Lower lobe of right lung (tissue), 2 donors: ENCODE measurements around the gene CAMKK2. TPM values are rescaled to one million over a fixed set of nuclear protein-coding genes. Genes with fewer than 3 reads are reported as not detected.

Experiments
- ATAC-seq, 2 donors: fragments of 200-7000 bp; cut with Tn5 transposase; one replicate each; pipeline ENCODE4 v1.9.1; 2020 to 2022; ENCODE audit warnings: mild to moderate bottlenecking in 2 of 2, moderate library complexity in 2 of 2
- DNase-seq: peaks from one replicate; pipeline ENCODE4 v3.0.0-alpha.2; 2020
- H3K27ac ChIP-seq: fragments of 200-600 bp; one replicate; pipeline ENCODE4 v1.8.0; 2022
- H3K27me3 ChIP-seq: fragments of 200-600 bp; one replicate; pipeline ENCODE4 v1.8.0; 2022; ENCODE audit warnings: low read depth
- H3K36me3 ChIP-seq: fragments of 200-600 bp; one replicate; pipeline ENCODE4 v1.8.0; 2022; ENCODE audit warnings: mild to moderate bottlenecking
- H3K4me1 ChIP-seq: fragments of 200-600 bp; one replicate; pipeline ENCODE4 v1.8.0; 2022
- H3K4me3 ChIP-seq: fragments of 200-600 bp; one replicate; pipeline ENCODE4 v1.8.0; 2022; ENCODE audit warnings: mild to moderate bottlenecking
- H3K9me3 ChIP-seq: fragments of 200-600 bp; one replicate; pipeline ENCODE4 v1.8.0; 2022
- intact Hi-C: fragments of 100-400 bp; cut with DNase I; formaldehyde crosslinking; loops from one replicate; pipeline ENCODE4 v1.11.0; 2022
- long read RNA-seq: library from polyadenylated mRNA; unstranded; transcript quantifications from one replicate; pipeline ENCODE4 v2.0.0, GENCODE V29; 2021
- total RNA-seq: library from RNA; stranded (reverse); fragmentation: NEBNext Ultra II Directional; extraction: Animal tissue kit (Norgen Biotek cat#: 25700); gene quantifications from one replicate; pipeline ENCODE4 v1.2.1, GENCODE V29; 2021
- TF ChIP-seq, protein P1 (sequence below): fragments of 200-600 bp; IDR thresholded peaks from one replicate; pipeline ENCODE4 v1.8.0; 2022; ENCODE audit warnings: antibody characterized with exemption, mild to moderate bottlenecking
- donor health status: DM: no; HTN: yes; CAD: no; lungs with severe emphysema.

CAMKK2 gene
- total RNA-seq, result 40.4 TPM
- long read RNA-seq, transcript CAMKK2-208 (16 exons, 2,006 nt), result major isoform, 20 of 74 reads
- long read RNA-seq, partial matches to known transcripts, result 10 of 74 reads
- long read RNA-seq, other reads (novel, unspliced or antisense), result 41 of 74 reads

DNA sequence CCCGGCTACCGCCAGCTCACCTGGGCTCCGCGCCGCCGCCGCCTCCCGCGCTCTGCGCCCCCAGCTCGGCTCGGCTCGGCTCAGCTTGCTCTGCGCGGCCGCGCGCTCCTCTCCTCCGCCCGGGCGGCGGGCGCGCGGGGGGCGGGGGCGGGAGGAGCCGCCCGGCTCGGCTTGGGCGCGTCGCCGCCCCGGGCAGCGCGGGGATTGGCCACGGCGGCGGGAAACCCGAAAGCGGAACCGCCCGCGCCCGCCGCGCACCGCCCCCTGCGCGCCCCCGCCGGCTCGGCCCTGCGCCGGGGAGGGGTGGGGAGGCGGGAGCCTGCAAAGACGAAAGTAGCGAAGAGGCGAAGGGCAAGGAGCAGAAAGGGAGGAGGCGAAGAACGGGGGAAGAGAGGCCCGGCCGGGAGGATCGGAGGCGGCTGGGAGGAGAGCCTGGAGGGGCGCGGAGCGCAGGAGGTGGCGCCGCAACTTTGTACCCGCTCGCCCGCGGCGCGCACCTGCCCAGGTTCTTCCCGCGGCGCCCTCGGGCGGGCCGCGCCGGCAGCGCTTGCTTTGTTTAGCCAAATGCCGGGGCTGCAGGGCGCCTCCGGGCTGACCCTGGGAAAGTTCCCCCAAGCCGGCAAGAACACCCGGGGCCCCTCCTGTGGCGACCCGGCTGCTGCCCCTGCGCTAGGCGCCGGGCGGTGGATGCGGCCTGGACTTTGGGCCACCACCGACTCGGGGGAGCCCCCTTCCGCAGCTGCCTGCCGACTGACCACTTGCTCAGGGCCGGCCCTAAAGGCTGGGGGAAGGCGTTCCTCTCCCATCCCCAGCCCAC is at the start of gene CAMKK2:
Gene CAMKK2, minus strand, starts transcription at position 92 of the 817 bp plus-strand sequence. CDS start 22,183 bp downstream, outside the sequence.
- peak; percentile 89 for DNase-seq
- Histone ChIP-seq H3K36me3 (peaks cover 7% of the 10 kb centered on the region), H3K27ac (peak within 1 kb of the TSS; percentile 93), H3K4me3 (peak within 1 kb of the TSS; percentile 99), H3K27me3 (no peaks in the 10 kb centered on the region), H3K4me1 (peaks cover 44% of the 10 kb centered on the region), H3K9me3 (no peaks in the 10 kb centered on the region)
- intact Hi-C loops, result no loop called here
- TF ChIP-seq, protein P1, sequence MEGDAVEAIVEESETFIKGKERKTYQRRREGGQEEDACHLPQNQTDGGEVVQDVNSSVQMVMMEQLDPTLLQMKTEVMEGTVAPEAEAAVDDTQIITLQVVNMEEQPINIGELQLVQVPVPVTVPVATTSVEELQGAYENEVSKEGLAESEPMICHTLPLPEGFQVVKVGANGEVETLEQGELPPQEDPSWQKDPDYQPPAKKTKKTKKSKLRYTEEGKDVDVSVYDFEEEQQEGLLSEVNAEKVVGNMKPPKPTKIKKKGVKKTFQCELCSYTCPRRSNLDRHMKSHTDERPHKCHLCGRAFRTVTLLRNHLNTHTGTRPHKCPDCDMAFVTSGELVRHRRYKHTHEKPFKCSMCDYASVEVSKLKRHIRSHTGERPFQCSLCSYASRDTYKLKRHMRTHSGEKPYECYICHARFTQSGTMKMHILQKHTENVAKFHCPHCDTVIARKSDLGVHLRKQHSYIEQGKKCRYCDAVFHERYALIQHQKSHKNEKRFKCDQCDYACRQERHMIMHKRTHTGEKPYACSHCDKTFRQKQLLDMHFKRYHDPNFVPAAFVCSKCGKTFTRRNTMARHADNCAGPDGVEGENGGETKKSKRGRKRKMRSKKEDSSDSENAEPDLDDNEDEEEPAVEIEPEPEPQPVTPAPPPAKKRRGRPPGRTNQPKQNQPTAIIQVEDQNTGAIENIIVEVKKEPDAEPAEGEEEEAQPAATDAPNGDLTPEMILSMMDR, result peak; percentile 36
- ATAC-seq, result peak; percentile 97 to 98

DNA sequence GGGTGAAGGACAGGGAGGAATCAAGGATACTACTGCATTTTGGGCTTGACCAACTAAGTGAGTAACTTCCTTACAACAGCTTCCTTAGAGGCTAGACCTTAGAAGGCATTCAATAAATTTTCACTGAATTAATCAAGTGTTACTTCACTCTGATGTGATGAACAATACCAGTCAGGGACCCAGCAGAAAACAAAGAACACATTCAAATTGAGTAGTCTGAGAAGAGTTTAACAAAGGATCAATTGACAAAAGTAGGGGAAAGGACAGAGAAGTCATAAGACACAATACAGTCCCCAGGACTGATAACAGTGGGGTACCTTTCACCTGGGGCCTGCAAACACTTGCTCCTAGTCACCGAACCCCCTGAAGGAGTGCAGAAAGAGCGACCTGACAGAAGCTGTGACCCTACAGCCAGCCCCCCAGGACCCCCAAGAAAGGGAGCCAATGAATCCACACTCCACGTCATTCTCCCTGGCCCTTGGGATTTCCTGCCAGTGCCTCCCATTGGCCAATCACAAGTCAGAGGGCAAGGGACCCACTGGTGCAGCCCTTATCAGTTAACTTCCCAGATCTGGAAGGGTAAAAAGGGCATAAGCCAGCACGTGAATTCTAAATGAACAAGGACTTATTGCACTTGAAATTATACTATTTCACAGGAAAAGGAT is 48.8 kb upstream of the CAMKK2 start:
- no peak overlapping the region for H3K27ac ChIP-seq
- H3K36me3 ChIP-seq, result peaks cover 75% of the 10 kb centered on the region
- H3K27me3 ChIP-seq, result no peaks in the 10 kb centered on the region
- H3K9me3 ChIP-seq, result no peaks in the 10 kb centered on the region
- TF ChIP-seq, protein P1, result no peak
- ATAC-seq, result no peak
- intact Hi-C loops, result no loop called here
- H3K4me3 ChIP-seq, result no peak overlapping the region
- DNase-seq, result no peak
- peaks cover 10% of the 10 kb centered on the region for H3K4me1 ChIP-seq

DNA sequence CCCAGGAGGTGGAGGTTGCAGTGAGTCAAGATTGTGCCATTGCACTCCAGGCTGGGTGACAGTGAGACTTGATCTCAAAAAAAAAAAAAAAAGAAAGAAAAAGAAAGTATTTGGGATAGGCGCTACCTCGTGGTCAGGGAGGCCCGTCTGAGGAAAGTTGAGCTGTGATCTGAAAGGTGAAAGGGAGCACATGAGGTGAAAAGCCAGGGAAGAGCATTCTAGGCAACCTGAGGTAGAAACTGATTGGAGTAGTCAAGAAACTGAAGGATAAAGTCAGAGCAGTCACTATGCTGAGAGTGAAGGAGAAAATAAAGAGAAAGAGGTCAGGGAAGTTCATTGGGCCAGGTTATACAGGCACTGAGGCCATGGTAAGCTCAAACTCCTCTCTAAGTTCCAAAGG is 48.0 kb upstream of the CAMKK2 start:
- Histone ChIP-seq H3K9me3 (no peaks in the 10 kb centered on the region), H3K4me3 (no peak overlapping the region), H3K27ac (no peak overlapping the region), H3K27me3 (no peaks in the 10 kb centered on the region), H3K4me1 (peaks cover 4% of the 10 kb centered on the region), H3K36me3 (peaks cover 82% of the 10 kb centered on the region)
- ATAC-seq (no peak), DNase-seq (no peak)
- TF ChIP-seq, protein P1, result no peak
- intact Hi-C loops, result no loop called here

DNA sequence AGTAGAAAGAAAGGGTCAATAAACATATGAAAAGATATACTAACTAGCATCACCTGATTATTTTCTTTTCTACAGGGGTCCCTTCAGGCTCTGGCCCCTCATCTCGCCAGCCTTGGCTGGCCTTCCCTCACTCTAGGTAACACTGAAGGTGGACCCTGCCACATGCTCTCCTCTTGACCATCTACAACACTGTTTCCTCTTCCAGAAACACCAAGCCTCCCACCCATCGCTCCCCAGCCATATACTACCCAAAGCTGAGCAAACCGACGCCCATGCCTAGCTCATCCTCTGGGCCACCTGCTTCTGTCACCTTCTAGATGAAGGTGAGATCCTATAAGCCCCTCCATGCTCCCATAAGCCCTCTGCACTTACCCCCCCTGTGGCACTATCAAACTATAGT is 40.9 kb upstream of the CAMKK2 start:
- DNase-seq (no peak), ATAC-seq (no peak)
- TF ChIP-seq, protein P1, result no peak
- H3K27ac ChIP-seq, result no peak overlapping the region
- intact Hi-C loops, result loop anchor here (5.0 kb wide), 1 partner anchor 105 kb away; no protein-coding TSS in a partner anchor
- H3K9me3 ChIP-seq, result no peaks in the 10 kb centered on the region
- H3K36me3 ChIP-seq, result peaks cover 89% of the 10 kb centered on the region
- no peak overlapping the region for H3K4me3 ChIP-seq
- no peaks in the 10 kb centered on the region for H3K27me3 ChIP-seq
- H3K4me1 ChIP-seq, result no peaks in the 10 kb centered on the region

DNA sequence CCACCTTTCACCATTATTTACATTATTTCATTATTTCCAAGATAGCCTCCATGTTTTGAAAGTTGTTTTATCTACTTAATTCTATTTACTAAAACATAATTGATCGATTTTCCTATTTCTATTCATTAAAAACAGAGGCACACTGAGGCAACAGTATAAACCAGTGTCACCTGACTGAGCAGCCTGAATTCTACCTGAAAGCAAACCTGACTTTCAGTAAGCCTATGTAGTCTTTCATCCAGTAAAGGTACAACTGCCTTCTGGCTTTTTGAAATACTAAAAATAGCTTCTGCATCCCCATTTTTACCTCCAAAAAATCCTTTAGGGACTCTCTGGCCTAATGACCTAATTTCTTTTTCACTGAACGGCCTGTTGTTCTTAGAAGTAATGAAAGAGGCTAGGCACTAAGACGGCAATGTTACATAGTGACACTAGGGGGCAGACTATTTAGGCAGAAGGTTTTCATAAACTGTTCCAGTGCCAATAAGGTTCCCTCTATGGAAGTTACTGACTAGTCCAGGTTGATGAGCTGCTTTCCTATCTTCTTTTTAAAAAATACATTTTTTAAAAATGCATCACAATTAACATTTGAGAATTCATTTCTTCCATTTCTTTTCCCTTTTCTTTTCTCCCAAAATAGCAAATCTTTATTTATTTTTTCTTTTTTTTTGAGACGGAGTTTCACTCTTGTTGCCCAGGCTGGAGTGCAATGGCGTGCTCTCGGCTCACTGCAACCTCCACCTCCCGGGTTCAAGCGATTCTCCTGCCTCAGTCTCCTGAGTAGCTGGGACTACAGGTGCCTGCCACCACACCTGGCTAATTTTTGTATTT is 38.2 kb upstream of the CAMKK2 start:
- intact Hi-C loops, result loop anchor here (5.0 kb wide), 1 partner anchor 108 kb away; no protein-coding TSS in a partner anchor
- Histone ChIP-seq H3K36me3 (peaks cover 90% of the 10 kb centered on the region), H3K4me3 (no peak overlapping the region), H3K27ac (no peak overlapping the region), H3K4me1 (no peaks in the 10 kb centered on the region), H3K27me3 (no peaks in the 10 kb centered on the region), H3K9me3 (no peaks in the 10 kb centered on the region)
- DNase-seq (no peak), ATAC-seq (peak; percentile 83 to 90)
- TF ChIP-seq, protein P1, result peak; percentile 86
